Endothelial cell of umbilical vein (primary cell): ENCODE data around the gene ASIC4.

ENCODE experiments used
- EZH2 ChIP-seq: IDR thresholded peaks from 2 replicates; pipeline ENCODE4 v1.6.1; 2012; ENCODE audit warnings: borderline replicate concordance, low read depth, mild to moderate bottlenecking, moderate library complexity, low read length, inconsistent platforms; ENCODE audit not compliant: severe bottlenecking
- FOS ChIP-seq: IDR thresholded peaks from 2 replicates; pipeline ENCODE4 v1.6.1; 2011; ENCODE audit warnings: mild to moderate bottlenecking, low read length, moderate library complexity, borderline replicate concordance; ENCODE audit not compliant: insufficient read depth
- TF ChIP-seq, protein P1 (sequence below), 2 donors: IDR thresholded peaks; 1 replicate in 1 of 2; 2 replicates in 1 of 2; pipeline ENCODE4 v1.5.1; 2011; ENCODE audit warnings: low read length in 2 of 2, mild to moderate bottlenecking in 2 of 2, moderate library complexity in 2 of 2, control low read depth in 1 of 2, inconsistent platforms in 1 of 2, low read depth in 1 of 2; ENCODE audit not compliant: insufficient read depth in 1 of 2; ENCODE audit errors: extremely low read depth in 1 of 2

GRCh38 chr2:219527472-219527871, 13.2 kb downstream of the ASIC4 start:
- TF ChIP-seq, protein P1, sequence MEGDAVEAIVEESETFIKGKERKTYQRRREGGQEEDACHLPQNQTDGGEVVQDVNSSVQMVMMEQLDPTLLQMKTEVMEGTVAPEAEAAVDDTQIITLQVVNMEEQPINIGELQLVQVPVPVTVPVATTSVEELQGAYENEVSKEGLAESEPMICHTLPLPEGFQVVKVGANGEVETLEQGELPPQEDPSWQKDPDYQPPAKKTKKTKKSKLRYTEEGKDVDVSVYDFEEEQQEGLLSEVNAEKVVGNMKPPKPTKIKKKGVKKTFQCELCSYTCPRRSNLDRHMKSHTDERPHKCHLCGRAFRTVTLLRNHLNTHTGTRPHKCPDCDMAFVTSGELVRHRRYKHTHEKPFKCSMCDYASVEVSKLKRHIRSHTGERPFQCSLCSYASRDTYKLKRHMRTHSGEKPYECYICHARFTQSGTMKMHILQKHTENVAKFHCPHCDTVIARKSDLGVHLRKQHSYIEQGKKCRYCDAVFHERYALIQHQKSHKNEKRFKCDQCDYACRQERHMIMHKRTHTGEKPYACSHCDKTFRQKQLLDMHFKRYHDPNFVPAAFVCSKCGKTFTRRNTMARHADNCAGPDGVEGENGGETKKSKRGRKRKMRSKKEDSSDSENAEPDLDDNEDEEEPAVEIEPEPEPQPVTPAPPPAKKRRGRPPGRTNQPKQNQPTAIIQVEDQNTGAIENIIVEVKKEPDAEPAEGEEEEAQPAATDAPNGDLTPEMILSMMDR (IDR thresholded peaks at IDR 0.05; ENCODE audit: extremely low read depth in 1 of 2, insufficient read depth in 1 of 2, low read depth in 1 of 2, low read length in 2 of 2): no peak
- TF ChIP-seq EZH2 (peak; percentile 44), FOS (no peak)
